ENCODE measurements around the gene ITPR1. TPM values are rescaled to one million over a fixed set of nuclear protein-coding genes. Genes with fewer than 3 reads are reported as not detected.
"Not testable (repeated sequence)": the region's sequence is repeated elsewhere in the genome, so short reads cannot be mapped to it uniquely, and the experiment has no call there.

Gene ITPR1
- total RNA-seq, 1 donor from 2014 or later, result 251 TPM

DNA sequence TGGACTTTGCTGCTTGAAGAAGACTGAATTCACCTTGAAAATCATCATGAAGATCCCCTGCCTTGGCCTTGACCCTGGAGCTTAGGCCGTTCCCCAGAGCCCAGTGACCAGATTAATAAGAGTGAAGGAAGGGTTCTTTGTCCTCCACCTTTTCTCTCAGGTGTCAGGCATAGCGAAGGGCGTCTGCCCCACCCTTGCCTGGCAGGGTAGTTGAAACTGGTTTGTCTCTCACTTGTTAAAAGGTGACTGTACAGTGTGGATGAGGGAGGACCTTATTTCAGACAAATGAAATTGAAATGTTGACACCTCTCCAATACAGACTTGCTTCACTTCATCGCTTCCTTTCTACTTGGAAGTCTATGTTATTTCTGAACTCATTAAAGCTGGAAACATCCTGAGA lies 262.4 kb downstream of the ITPR1 start:
- no peak for DNase-seq (ENCODE audit: low spot score)

DNA sequence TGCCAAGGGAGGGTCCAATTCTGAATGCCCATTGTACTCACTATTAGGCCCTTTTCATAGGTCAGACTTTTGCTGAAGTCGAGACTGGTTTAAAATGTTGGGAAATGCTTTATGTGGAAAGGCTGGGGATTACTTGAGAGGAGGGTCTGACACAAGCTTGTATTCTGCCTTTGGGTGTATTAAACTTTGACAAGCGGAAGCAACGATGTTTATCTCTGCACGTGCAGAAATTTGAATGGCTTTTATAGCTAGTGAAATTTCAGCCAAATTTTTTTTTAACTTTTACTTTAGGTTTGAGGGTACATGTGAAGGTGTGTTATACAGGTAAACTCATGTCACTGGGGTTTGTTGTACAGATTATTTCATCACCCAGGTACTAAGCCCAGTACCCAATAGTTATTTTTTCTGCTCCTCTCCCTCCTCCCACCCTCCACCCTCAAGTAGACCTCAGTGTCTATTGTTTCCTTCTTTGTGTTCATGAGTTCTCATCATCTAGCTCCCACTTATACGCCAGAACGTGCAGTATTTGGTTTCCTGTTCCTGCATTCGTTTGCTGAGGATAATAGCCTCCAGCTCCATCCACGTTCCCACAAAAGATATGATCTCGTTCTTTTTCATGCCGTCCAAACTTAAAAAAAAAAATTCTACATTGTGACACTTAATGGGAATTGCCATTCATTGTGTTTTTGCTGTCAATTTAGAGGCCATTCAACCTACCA lies 263.1 kb downstream of the ITPR1 start:
- no peak for DNase-seq (ENCODE audit: low spot score)

DNA sequence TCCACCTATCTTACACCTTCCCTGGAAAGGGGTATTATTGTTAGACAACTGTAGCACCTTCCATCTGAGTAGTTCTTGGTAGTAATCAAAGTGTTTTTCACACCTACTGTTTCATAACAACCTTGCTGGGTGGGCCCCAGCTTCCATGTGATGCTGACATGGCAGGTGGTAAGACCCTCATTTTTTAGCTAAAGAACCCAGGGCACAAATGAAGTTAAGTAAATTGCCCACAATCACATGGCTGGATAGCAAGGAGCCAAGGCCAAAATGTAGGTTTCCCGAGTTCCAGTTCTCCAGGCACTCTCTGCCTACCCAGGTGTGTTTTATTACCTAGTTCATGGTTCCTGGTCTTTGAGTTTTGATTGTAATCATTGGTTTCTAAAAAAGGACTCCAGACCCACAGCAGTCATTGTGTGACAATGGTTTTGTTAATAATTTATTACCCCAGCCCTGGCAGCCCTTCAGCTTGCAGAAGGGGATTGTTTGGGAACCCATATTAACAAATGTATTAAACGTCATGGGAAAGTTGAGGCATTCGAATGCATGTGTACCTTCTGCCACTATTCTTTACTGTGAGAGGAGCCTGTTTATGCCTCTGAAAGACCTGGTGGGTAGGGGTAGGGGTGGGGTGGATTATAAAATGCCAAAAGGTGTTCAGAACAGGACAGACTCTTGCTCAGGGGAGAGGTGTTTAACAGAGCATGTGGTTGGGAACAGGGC lies 263.9 kb downstream of the ITPR1 start:
- DNase-seq (ENCODE audit: low spot score), result no peak

DNA sequence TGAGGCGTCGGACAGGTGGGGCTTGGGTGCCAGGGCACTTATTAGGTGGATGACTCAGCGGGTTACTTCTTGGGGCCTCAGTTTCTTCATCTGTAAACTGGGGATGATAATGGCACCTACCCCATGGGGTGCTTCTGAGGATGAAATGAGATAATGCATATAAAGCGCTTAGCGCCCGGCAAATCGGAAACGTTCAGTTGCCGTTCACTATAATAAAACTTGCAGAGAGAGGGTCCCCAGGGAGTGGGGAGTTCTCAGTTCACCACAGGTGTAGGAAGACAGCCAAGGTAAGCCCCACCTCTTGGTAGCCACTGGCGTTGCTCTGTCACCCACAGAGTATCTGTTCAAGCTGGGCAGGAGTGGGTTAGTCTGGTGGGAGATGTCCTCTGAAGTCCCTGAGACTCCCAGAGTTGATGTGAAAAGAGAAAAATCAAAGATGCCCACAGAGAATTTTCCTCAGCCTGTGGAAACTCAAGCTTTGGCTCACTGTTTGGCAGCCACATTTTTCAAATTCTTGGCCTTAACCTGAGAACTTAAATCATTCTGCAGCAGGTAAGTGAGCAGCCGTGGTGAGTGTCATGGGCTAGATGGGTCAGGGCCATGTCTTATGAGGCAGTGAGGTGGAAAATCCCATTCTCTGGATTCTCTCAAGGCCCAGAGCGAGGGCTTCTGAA lies 264.6 kb downstream of the ITPR1 start:
- no peak for DNase-seq (ENCODE audit: low spot score)

DNA sequence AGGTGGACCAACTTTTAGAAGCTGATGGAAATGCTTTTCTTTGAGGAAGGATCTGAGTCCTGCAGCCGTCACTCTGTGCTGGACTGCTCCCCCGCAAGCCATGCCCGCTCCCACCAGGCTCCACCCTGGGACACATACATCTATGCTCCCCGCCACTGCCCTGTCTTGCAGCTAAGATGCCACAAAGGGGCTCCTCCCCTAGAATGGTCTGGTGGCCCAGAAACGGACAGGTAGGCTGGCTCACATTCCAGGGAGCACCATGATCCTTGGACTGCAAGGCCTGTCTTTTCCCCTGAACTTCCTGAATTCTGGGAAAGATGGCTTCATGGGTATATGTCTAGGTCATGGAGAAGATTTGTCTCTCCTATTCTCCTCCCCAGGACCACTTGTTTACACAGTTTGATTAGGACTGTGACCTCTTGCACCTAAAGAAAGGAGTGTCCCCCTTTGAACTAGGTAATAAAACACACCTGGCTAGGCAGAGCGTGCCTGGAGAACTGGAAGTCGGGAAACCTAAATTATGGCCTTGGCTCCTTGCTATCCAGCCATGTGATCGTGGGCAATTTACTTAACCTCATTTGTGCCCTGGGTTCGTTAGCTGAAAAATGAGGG lies 265.2 kb downstream of the ITPR1 start:
- no peak for DNase-seq (ENCODE audit: low spot score)

DNA sequence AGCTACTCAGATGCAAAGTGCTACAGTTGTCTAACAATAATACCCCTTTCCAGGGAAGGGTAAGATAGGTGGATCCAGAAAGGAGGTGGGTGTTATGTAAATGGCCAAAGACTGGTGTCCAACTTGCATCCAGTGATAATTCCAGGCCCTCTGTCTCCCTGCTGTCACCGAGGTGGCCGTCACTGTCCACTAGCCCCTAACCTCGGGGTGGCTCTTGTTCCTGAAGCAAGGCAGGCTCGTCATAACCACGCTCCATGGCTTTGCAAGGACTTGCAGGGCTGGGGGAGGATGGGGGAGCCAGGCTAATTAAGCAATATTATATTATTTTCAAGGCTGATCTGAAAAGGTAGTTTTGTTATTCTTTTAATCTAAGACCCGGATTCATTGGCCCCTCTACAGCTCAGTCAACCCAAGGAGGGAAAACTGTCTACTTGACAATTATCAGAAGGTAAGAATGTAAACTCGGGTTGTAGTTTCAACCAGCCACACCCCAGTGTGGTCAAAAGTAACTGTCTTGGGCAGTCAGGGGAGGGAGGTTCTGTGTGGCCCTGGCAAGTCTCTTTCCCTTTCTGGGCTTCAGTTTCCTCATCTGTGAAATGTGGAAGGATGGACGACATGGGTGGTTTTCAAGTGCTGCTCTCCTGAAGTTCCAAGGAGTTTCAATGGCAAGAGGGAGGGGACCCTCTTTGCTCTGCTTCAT lies 266.0 kb downstream of the ITPR1 start:
- no peak for DNase-seq (ENCODE audit: low spot score)

DNA sequence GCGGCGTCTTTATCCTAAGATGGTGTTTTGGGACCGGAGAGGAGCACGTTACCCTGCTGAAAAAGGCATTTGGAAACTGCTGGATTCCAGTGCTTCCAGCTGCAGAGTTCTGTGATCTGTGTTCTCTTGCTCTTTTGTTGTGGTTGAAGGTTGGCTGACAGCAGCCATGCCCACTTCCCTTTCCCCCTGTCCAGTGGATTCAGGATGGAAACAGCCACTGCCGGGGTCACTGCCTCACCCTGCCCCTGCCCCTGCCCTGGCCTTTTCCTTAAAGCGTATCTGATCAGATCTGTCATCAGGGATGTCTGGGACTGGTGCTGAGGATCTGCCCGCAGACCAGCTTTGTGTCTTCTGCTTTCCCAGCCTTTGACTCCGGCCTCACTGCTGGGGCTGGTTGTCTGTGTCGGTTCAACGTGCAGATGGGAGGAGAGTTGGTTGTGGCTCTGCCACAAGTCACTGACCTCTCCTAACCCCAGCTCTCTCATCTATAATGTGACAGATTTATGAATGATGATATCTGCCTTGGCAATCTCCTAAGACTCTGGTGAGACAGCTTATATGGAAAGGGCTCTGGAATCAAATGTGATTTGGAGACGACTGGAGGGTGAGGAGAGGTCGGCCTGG lies 266.7 kb downstream of the ITPR1 start:
- DNase-seq (ENCODE audit: low spot score), result no peak

DNA sequence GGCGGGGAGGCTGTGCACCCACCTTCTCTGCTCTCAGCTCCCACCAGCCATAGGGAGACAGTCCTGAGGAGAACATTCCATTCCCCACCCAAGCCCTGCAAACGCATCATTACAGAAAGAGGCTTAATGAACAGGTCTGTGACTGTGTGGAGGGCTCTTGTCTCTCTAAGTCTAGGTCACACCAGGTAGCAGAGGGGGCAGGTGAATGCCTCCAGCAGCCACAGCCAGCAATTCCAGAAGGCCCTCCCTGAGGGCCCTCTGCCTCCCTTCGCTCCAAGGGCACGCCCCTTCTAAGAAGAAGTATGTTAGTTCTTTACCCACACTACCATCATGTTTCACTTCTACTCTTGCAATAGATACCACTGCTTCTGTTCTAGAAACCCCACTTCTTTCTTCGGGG lies 268.6 kb downstream of the ITPR1 start:
- DNase-seq (ENCODE audit: low spot score), result no peak

DNA sequence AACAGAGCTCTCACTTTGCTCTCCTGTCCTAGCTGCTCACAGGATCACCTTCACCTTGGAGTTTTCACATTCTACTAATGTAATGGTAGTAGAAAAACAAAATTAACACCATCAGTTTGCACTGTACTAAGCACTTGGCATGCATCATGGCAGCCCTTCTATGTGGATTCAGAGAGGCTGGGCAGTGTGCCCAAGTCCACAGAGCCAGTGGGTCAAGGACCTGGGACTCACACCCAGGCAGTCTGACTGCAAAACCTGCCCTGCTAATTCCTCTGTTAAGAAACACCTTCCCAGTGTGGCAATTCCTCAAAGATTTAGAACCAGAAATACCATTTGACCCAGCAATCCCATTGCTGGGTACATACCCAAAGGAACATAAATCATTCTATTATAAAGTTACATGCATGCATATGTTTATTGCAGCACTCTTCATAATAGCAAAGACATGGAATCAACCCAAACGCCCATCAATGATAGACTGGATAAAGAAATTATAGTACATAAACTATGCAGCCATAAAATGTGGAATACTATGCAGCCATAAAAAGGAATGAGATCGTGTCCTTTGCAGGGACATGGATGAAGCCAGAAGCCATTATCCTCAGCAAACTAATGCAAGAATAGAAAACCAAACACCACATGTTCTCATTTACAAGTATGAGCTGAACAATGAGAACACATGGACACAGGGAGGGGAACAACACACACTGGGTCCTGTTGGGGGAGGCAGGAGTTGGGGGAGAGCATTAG lies 269.5 kb downstream of the ITPR1 start:
- not testable (repeated sequence) for DNase-seq (ENCODE audit: low spot score)

DNA sequence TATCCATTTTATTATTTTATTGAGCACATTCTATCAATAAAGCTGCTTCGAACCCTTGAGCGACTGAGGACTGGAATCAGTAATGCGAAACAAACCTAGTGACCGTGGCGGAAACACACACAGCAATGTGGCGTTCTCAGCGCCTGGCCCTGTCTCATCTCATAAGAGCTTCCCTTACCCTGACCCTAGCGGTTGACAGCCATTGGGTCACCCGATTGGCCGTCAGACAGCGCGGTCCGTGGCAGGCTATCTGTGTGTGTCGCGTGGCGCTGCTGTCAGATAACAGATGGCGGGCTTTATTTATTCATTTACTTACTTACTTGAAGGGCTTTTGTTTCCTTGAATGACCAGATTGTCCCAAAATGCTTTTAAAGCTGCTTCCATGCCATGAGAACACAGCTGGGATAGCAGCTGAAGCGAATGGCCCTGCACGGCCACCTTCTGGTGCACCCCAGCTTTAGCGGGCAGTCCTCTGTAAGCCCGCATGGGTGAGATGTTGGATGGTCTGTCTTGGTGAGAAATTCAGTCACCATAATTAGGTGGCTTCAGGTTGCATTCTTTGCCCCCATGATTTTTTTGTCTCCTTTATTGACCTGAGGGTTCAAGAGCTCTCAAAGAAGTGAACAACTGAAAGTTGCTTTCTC lies 270.6 kb downstream of the ITPR1 start:
- DNase-seq (ENCODE audit: low spot score), result no peak

DNA sequence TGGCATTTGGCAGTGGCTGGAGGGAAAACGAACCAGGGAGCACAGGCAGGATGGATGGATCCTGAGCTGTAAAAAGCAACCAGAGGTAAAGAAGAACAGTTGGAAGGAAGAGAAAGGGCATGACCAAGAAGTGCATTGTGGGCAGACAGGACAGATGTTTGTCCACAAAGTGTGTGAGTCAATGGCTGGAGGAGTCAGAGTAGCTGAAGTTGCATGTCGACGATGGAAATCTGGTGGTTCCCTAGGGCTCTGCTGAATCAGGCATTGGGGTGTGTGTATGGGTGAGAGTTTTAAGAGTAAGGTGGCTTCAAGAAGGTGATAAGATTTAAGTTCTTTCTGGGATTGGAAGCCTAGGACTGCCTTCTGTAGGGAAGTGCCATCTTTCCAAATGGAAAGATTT lies 272.1 kb downstream of the ITPR1 start:
- DNase-seq (ENCODE audit: low spot score), result no peak

DNA sequence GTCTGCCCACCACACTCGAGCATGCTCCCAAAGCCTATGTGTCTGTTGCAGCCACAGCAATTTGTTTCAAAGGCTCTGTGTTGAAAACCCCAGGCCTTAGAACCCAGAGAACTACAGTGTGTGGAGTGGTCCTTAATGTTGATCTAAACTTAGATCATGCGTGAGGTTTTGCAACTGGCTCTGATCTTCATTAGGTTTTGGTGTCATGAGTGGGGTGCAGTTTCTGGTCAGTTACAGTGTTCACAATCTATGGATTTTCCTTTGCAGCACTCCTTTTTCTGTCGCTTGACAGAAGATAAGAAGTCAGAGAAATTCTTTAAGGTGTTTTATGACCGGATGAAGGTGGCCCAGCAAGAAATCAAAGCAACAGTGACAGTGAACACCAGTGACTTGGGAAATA lies 273.1 kb downstream of the ITPR1 start:
- DNase-seq (ENCODE audit: low spot score), result no peak

DNA sequence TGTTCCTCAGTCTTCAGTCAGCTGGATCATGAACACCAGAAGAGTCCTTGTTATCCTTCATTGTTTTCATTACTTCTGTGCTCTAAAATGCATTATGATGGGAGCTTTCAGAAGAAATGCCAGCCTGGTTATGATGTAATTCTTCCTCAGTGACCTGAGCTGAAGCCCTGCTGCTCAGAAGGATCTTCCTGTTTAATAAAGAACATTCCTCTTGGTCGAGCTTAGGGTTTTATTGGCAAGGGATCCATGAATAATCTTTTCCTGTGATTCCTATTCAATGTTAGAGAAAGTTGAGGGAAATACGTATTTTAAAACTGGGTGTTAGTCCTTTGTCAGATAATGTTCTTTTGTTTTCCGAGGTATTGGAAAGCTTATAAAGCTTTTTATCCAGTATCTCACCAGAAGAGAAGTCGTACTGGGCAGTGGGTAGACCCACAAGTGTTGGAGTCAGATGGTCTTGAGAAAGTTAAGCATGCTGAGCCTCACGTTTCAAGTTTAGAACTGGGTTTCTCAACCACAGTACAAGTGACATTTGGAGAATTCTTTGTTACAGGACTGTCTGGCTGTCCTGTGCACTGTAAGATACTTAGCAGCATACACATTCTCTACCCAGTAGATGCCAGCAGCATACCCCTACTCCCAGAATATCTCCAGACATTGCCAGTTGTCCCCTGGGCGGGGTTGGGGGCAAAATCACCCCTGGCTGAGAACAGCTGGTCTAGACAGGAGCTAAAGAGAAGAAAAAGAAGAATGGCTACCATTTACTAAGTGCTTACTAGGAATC lies 273.8 kb downstream of the ITPR1 start:
- no peak for DNase-seq (ENCODE audit: low spot score)

DNA sequence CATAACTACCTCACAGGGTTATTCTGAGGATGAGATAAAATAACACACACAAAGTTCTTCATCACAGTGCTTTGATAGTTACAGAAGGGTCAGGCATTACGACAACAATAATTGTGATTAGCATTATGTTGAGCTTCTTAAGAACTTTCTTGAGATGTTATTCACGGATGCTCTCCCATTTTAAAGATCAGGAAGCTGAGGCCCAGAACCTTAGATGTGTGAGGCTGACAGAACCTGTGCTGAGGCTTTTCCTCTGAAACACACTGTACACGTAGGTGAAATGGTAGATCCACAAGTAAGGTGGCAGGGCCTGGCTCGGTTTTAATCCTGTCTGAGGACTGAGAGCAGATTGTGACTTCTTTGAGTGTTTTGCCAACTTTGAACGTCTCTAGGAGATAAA lies 274.9 kb downstream of the ITPR1 start:
- DNase-seq (ENCODE audit: low spot score), result no peak

DNA sequence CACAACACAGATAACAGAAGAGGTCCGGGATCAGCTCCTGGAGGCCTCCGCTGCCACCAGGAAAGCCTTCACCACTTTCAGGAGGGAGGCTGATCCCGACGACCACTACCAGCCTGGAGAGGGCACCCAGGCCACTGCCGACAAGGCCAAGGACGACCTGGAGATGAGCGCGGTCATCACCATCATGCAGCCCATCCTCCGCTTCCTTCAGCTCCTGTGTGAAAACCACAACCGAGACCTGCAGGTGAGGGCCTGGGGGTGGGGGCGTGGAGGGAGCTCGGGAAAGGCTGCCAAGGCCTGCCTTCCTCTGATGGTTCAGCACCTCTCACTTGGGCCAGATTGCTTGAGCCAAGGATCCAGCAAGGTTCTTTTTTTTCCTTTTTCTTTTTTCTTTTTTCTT lies 275.4 kb downstream of the ITPR1 start:
- DNase-seq (ENCODE audit: low spot score), result no peak

DNA sequence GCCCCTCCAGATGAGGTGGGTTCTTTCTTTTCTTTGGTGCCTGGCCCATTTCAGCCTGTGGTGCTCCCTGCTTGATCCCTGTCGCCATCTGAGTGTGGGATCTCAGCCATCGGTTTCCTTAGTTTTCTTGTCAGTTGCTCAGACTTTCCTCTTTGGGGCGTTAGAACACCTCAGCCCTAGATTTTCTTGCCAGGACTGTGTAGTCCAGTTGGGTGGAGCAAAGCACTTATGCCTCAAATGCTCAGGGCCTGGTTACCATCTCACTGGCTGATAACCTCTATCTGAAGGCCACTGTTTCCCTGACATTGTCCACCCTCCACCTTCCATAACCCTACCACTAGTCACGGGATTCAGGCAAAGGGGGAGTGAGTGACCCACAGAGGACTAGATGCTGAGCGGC lies 277.4 kb downstream of the ITPR1 start:
- no peak for DNase-seq (ENCODE audit: low spot score)

DNA sequence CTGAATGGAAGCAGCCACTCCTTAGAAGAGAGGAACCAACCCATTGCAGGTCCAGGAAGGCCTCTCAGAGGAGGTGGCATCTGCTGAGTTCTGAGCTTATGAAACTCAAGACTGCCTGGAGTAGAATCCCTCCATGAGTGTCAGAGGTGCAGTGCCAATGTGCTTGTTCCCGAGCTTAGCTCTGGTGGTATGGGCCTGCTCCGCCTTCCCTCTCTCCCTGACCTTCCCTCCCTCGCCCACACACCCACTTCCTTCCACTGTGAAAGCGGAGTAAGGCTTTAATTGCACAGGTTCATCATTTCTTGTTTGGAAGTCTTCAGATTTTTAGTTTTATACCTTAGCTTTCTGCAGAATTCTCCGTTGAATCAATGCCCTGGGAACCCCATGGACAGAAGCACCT lies 278.1 kb downstream of the ITPR1 start:
- no peak for DNase-seq (ENCODE audit: low spot score)

DNA sequence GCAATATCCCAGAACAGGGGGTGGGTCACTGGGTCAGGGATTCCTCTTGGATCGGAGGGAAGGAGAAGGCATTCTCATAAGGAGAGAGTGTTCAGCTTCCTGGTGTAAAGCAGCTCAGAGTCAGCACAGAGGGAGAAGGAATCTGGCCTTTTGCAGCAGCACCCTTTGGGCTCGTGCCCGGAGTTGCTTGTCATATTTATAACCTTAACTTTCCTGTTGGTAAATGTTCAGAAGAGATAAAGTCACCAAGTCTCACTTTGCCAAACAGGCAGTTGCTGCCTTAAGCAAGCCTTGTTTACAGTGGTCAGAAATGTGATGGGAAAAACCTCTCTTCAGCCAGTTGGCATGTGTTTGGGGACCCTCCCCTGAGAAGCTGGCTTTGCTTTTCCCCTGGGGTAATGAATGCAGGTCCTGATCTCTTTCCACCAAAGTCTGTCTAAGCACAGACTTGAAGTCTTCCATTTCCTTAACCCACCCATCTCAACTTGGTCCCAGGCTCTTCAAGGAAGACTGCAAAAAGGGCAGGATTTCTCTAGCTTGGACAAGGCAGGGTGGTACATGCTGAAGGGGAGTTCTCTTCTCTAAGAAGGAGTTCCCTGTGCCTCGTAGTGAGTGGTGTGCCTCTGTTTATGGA lies 279.1 kb downstream of the ITPR1 start:
- peak; percentile 96 for DNase-seq (ENCODE audit: low spot score)

DNA sequence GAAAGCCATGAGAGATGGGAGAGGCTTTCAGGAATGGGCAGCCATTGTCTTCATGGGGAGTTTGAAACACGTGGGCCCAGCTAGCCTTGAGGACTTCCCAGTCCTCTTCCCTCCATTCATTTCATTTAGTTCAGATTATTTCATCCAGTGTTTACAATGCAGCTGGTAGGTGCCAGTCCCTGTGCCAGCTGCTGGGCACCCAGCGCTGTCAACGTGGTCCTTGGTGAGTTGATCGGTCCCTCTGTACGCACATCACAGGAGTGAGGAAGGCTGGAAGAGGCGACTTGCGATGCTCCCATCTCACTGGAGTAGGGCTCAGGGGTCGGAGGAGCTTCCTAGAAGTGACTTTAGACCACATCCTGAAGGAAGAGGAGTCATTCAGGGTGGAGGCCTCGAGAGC lies 279.7 kb downstream of the ITPR1 start:
- no peak for DNase-seq (ENCODE audit: low spot score)
